SKM-1 (cell line): ENCODE results near the gene TUBA4B.

Source experiments
- DNase-seq: peaks from one replicate; lab custom pipeline; 2025; ENCODE audit not compliant: unreplicated experiment; lab: John Stamatoyannopoulos, UW

TUBA4B gene

DNA sequence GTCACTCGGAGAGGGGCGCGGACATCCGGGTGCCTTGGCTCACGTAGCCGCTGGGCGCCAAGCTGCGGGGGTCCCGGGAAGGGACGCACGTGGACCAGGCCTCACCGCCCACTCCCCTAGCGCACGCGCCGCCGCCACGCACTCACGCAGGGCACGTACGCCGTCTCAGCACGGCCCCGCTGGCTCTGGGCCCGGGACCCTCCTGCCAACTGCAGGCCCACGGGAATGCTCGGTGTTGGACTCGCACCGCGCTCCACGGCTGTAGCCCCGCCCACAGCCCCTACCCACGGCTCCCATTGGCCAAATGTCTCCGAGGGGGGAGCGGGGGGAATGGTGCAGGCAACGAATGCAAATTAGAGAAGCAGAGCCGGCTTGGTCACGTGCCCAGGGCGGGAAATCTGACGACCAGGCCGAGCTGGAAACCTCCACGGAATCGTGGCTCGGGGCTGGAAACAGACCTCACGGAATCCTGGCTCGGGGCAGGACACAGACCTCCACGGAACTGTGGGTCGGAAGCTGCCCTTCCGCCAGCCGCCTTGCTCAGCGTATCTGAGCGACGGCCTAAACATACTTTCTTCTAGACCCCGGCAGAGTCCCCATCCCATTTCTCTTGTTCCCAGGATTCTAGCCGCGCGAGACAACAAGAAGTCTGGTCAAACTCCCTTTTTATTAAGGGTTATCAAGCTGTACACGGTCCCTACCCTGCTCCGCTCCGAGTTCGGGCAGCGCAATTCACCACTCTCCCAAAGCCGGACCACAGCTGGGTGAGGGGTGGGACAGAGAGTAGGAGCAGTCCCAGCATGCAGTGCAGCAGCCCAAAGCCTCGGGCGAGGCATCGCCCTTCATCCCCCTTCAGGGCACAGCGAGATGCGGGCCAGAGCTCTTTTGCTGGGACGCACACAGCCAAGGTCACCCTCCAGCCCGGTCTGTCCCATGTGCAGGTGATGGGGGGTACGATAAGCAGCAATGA lies 34.0 kb upstream of the TUBA4B start, which contains the start of gene ABCB6:
Gene ABCB6 (minus strand): TSS at position 227 of the 970 bp plus-strand sequence. CDS start 285 bp downstream, outside the sequence.
- no peak for DNase-seq

DNA sequence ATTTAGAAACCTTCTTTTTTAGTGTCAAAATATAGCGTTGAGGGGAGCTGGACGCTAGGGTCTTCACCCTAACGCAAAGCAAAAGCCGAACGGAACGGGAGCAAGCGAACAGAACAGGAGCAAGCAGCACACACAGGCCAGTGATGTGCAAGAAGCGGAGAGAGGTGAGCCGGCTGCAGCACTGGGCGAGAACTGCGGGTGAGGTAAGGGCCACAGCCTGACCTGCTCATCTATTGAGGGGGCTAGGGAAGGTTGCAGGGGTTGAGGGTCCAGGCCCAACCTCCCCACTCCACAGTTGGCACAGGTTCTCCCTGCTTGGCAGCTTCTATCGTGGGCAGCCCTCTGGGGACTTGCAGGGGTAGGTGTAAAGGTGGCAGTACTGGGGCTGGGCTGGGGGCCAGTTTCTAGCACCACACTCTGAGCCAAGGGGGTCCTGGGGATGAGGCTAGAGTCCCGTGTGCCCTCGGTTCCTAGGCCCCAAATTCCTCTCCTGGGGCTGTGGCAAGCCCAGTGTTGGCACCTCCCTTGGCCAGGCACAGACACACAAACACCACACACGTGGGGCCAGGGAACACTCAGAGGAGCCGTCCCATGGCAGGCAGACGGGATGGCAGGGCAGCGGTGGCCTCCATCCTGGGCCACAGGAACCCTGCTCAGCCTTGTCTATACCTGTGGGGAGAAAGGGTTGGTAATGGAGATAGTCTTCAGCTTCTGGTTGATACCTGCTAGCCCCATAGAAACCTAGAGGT lies 33.1 kb upstream of the TUBA4B start:
- no peak for DNase-seq

DNA sequence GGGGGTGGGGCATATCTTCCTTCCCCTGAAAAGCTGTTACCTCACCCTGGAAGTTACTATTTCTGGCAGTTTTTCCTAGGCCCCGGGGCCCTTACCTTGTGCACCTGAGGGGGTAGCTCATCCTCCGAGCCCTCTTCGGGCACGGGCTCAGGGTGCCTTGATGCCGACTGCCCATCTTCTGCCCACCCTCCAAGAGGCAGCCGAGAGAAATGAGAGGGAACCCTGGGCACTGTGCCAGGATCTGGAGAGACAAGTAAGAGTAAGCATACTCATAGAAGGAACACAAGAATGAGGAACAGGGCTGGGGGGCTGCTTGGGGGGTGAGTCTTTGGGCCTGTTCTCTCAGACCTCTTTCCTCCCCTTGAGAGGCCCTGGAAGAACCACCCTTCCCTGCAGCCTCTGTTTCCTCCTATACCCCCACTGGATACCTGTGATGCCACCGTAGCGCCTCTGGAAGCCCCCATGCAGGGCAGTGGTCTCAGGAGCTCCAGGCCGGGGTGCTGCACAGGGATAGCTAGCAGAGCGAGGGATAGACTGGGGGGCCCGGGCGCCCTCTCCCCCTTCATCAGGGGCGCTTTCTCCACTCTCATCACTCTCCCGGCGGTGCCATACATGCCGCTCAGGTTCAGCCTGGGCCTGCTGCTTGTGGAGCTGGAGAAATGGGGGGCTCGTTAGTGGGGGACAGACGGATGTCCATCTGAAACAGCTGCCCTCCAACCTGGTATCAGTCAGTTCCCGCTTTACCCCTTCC lies 32.2 kb upstream of the TUBA4B start:
- DNase-seq = no peak

DNA sequence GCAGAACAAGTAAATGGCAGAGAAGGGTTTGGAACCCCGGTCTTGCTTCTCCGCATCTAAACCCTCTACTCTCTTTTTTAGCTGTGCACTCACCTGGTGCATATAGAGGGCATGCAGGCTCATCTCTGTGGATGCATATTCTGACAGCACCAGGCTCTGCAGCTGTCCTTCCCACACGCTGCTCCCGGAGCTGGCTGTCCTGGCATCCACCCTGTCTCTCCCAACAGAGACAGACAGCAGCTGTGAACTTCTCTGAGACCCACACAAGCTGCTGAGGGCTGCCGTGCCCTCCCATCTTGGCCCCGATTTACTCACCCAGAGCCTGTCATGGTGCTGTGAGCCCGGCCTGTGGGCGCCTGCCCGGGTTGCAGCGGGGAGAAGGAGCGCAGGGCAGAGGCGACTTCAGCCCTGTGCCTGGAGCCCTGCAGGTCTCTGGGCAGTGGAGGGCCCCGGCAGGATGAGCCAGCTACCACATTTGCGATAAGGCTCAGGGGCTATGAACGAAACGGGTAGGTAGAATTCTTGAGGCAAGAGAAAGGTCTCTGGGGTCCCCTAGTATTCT lies 31.0 kb upstream of the TUBA4B start:
- DNase-seq = no peak

DNA sequence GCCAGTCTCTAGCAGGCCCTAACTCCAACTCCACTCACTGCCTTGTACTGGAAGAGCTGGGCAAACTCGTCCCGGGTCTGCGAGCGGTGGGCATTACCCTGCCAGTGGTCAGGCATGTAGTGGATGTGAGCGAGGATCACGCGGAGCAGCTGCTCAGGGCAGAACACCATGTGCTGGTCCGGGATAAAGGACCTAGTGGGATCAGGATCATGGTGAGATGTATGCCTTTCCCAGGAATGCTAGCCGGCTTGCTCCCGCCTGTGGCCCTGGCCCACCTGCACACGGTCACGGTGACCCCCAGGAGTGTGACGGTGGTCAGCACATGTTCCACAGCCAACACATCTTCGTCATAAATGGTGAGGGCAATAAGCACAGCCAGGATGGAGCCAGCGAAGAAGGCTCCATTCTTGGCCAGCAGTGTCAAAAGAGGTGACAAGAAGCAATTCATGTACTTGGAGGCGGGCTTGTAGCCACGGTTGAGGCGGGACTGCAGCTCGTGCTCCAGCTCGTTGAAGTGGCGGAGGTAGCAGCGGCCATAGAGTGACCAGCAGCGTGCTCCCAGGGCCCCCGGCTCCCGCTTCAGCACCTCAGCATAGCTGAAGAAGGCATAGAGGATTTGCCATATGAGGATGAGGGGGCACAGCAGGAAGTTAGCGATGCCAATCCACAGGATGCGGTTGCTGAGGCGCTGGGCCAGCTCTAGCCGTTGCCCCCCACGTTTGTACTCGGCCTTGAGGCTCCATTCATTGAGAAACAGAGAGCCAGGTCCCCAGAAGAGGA lies 29.0 kb upstream of the TUBA4B start:
- DNase-seq = no peak

DNA sequence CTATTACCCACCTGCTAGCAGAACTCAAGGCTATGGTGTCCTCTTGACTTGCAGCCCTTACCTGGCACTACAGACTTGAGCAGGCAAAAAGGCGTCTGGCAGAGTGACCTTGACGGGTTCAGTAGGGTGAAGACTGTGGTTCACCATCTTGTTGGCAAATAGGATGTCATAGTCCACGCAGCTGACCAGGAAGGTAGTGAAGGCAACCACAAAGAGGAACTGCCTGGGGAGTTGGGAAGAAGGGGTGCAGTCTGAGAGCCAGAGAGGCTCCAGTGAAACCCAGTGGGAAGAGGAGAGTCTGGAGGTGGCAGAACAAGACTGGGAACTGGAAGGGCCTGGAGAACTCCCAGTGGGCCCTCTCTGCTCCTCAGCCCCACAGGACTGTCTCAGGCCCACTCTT lies 27.7 kb upstream of the TUBA4B start:
- DNase-seq = peak; percentile 83

DNA sequence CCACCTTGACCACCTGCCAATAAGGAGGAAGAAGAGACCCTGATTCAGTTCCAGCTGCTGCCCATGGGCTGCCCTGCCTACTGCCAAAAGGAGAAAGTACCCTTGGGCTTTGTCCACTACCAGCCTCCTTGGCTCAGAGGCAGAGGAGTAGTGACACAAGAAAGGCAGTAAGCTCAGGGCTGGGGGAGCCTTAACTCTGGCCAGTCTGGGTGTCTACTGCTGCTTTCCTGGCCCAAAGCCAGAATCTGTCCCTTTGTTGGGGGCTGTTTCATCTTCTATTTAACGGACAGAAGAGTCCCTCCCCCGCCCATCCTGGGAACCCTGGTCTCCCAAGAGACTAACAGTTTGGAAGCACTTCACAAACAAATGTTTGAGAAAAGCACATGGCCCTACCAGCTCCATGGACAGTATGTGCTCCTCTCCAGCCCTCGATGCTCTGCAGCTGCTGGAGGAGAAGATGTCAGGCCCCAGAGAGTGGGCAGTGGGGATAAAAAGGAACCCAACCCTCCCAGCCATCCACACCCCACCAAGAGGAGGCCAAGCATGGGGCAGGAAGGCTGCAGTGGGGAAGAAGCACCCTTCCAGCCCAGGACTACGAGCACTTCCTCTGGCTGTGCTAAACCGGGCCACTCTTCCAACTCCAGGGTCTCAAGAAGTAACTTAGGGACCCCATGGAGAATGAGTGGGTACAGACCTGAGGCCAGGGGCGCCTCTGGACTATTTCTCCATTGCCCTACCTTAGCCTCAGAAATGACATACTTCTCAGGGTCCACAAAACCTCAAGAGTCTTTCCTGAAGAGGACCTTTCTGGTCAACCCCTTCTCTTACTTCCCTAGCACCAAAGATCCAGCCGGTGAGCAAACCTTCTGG lies 24.8 kb upstream of the TUBA4B start:
- DNase-seq = no peak

DNA sequence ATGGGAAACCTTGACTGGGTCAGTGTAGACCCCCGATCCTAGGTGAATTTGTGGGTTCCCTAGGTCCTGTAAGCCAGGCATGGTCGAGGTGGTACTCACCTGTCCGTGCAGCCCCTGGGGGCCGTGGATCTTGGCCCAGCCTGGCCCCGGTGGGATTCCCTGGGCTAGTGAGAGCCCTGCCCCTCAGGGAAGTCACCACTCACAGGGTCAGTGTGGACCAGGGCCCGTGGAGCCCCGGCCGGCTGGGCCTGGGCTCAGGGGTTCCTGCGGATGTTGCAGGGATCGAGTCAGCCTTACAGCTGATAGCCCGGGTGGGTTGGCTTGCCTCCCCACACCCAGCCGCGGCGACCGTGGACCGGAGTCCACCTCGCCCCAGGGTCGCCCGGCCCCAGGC lies 24.1 kb upstream of the TUBA4B start:
- no peak for DNase-seq

DNA sequence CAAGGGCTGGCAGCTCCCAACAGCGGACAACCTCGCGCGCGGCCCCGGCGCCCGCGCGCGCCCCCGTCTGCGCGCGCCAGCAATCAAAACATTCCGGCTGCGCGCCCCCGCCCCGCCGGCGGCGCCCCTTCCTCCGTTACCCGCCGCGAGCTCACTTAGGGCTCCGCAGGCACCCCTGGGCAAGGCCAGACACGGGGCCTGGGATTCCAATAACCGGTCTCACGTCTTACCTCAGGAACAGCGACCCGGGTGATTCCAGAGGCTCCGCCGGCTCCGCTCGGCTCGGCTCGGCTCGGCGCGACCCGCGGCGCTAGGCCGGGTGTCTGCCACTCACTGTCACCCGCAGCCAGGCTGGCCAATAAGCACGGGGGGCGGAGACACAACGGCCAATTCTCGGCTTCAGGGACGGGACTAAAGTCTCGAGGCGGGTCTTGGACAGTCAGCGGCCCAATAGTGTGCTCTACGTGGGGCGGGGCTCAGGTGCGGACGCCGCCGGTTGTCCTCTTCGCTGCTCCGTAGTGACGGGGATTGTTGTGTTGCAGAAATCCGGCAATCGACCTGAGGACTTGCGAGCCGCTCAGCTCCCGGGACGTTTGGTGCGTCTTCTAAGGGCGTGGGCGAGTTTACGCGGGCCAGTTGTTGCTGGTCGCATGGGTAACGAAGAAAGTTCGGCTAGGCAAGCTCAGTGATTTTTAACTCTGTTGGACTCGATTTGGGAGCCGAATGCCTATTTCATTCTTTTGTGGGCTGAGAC lies 23.6 kb upstream of the TUBA4B start, which contains the start of the genes ANKZF1 and ATG9A:
Gene ANKZF1 (plus strand): TSS at position 502 of the 754 bp plus-strand sequence. CDS start 452 bp downstream, outside the sequence.
Gene ATG9A (minus strand): TSS at position 332 of the 754 bp plus-strand sequence. CDS start 1,612 bp downstream, outside the sequence.
- DNase-seq = peak; percentile 98

DNA sequence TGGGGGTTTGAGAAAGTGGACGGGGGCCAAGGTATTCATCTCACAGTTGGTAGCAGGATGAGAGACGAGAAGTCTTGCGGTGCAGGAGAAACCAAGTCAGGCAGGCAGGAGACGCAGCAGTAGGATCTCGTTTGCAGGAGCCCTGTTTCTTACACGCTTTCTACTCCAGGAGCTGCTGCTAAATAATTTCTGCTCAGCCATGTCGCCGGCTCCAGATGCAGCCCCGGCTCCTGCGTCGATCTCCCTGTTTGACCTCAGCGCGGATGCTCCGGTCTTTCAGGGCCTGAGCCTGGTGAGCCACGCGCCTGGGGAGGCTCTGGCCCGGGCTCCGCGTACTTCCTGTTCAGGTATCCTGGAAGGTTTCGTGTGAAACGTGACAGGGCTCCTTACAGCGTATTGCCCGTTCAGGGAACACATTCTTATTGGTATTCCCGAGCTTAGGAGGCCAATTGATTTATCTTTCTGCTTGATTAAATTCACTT lies 22.9 kb upstream of the TUBA4B start:
- DNase-seq = peak; percentile 54

DNA sequence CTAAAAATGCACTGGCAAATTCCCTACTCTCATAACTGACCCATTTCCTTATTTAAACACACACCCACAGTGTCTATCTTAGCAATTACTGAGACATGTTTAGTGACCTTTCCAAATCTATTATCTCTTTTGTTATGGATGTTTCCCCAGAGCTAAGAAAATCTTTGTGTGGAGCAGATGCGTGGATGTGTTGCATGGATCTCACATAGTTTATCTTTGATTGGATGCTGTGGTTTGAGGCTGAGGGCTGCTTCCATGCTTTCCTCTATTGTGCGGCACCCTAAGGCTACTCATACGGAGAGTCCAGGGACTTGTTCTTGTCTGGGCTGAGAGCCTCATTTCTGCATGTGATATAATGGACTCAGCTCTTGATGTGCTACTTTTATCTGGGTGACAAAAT lies 18.7 kb upstream of the TUBA4B start:
- no peak for DNase-seq

DNA sequence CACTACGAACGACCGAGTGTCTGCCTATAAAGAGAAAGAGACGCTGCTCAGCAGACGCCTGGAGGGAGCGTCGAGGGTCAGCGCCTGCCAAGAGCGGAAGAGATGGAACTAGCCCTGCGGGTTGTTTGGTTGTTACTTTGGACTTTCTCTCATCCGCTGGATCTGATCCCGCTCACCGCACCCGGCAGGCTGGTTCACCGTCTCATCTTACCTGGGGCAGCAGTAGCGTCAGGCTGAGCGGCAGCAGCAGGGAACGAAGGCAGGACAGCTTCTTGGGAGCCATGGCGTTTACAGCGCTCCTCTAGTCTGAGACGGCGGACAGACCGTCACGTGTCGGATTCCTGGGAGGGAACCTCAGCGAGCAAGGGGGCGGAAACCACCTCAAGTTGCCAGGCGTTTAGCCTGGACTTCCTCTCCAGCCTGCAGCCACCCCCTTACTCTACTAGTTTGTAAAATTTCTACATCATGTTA lies 9.7 kb upstream of the TUBA4B start:
- no peak for DNase-seq

DNA sequence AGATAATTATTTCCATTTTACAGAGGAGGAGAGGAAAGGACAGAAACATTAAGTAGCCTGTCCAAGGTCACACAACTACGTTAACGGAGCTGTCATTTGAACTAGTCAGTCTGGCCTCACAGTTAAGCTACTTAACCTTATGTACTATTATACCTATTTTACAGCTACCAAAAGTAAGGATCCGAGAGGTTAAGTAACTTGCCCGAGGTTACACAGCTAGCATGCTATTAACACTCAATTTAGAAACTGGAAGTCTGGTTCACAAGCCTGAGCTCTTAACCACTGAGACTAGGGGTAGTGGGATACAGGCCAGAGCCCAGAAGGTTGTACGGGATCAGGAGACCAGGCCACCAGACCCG lies 8.3 kb upstream of the TUBA4B start:
- DNase-seq = no peak

DNA sequence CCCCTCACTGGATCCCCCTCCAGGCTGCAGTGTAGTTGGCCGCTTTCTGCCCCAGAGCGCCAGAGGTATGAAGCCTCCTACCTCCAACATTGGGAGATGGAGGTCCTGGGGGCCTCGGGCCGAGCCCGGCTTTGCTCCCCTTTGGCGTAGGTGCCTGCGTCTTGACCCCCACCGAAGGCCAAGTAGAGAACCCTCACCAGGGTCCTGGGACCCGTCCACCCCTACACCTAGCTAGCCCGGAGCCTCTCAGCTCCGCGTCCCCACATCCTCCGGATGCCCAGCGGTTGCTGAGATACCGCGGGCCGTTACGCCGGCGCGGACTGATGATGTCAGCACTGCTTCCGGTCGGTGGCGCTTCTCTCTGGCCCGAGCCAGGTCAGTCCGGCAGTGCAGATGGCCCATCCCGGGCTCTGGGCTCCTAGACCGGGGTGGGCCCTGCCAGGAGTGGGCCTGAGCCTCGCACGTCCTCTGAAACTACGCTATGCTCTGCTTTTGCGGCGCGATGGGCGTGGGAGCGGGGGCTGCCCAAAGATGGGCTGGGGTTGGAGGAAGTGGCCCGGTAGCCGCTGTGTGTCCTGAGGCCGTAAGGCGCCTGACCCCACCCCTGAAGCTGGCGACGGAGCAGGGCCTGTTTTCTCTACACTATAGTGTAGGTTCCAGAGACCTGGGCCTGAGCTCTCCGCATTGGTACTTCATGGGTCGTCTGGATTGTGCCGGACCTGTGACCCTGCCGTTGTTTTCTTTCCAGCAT lies 7.7 kb upstream of the TUBA4B start, which contains the start of the genes GLB1L and STK16:
Gene GLB1L (minus strand): TSS at position 297 of the 751 bp plus-strand sequence. CDS start 1,871 bp downstream, outside the sequence.
Gene STK16 (plus strand): TSS at position 332 of the 751 bp plus-strand sequence. CDS start 521 bp downstream, outside the sequence.
- peak; percentile 52 for DNase-seq

DNA sequence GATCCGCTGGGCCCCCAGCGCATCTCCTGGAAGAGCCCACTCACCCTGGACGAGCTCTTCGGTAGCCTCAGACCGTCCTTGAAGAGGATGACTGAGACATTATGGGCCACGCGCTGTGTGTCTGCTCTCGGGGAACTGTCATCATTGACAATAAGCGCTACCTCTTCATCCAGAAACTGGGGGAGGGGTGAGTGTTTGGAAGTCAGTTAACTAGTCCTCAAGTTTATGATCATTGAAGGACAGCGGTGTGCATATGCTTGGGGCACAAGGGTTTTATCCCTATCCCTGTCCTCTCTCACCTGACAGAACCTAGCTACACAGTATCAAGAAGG lies 7.2 kb upstream of the TUBA4B start:
- no peak for DNase-seq

DNA sequence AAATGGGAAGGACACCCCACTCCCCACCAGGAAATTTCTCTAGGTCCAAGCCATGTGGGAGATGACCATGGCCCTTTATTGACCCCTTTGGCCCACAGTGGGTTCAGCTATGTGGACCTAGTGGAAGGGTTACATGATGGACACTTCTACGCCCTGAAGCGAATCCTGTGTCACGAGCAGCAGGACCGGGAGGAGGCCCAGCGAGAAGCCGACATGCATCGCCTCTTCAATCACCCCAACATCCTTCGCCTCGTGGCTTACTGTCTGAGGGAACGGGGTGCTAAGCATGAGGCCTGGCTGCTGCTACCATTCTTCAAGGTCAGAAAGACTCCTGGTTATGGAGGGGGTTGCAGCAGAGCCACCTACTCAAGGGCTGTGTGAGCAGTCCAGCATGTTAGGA lies 6.5 kb upstream of the TUBA4B start:
- DNase-seq = no peak
